K562 (cell line): ENCODE data around the gene FBL.

Experiments used
- GABPB1 ChIP-seq: sonication (generic); formaldehyde crosslinking; IDR thresholded peaks from 2 replicates; pipeline ENCODE4 v1.8.0; 2022; ENCODE audit warnings: mild to moderate bottlenecking, missing genetic modification reagents
- UBTF ChIP-seq, 2 experiments: IDR thresholded peaks; 2 replicates each; pipeline ENCODE4 v1.6.1; 2012; ENCODE audit warnings: improper control_type of control experiment in 2 of 2, low read depth in 2 of 2, low read length in 2 of 2, borderline replicate concordance in 1 of 2

GRCh38 chr19:39864118-39864517, 17.9 kb upstream of the FBL start:
- no peak for TF ChIP-seq GABPB1 (CRISPR knock-in tag)
- no peak for TF ChIP-seq UBTF (IDR thresholded peaks at IDR 0.05; ENCODE audit: borderline replicate concordance in 1 of 2, low read depth in 2 of 2, low read length in 2 of 2)
